ENCODE data around the gene HOXA3. TPM values are rescaled to one million over a fixed set of nuclear protein-coding genes. Genes with fewer than 3 reads are reported as not detected.

HOXA3 gene
- total RNA-seq, 2 experiments from 2014 or later = not detected

DNA sequence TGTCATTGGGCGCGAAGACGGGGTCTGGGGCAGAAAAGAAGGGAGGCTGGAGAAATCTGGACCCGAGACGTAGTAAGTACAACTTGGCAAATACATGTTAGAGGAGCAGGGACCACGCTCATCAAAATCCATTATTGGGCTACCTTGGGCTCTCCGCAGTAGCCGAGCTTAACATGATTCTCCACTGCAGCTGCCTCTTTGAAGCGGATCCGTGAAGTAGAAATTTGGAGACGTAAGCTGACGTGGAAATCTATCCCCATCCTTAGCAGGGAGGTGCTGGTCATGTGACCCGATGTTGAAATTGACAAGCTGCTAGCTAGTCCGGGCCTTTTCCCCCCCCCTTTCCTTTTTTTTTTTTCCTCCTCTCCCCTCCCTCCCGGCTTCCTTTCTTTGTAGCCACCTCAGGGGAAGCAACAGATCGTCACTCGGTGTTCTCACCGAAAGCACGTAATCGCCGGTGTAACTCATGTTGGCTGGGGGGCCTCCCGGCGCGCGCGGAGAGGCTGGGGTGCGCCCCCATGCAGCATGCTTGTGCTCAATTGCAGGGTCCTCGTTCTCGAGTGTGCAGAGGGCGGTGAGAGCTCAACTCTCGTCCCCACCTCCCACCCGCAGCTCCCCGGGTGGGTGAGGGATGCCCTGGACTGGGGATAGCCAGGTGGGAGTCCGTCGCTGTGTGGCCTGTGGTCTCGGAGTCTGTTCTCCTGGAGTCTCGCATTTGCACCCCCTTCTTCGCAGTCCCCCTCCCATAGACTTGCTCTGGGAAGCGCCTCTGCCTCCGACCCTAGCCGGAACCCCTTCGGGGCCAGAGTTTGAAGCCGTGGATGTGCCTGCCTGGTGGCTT is 32.9 kb upstream of the HOXA3 start, which contains the start of gene HOXA11:
TSS of gene HOXA11 (minus strand) at position 220 of the 841 bp plus-strand sequence. CDS start at position 132, 88 bp downstream.
- TF ChIP-seq, protein P1, sequence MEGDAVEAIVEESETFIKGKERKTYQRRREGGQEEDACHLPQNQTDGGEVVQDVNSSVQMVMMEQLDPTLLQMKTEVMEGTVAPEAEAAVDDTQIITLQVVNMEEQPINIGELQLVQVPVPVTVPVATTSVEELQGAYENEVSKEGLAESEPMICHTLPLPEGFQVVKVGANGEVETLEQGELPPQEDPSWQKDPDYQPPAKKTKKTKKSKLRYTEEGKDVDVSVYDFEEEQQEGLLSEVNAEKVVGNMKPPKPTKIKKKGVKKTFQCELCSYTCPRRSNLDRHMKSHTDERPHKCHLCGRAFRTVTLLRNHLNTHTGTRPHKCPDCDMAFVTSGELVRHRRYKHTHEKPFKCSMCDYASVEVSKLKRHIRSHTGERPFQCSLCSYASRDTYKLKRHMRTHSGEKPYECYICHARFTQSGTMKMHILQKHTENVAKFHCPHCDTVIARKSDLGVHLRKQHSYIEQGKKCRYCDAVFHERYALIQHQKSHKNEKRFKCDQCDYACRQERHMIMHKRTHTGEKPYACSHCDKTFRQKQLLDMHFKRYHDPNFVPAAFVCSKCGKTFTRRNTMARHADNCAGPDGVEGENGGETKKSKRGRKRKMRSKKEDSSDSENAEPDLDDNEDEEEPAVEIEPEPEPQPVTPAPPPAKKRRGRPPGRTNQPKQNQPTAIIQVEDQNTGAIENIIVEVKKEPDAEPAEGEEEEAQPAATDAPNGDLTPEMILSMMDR (IDR thresholded peaks at IDR 0.05) = no peak
- Mint-ChIP-seq H3K4me3 (peak within 1 kb of the TSS; percentile 59), H3K4me1 (ENCODE audit: low read depth) (peaks cover 34% of the 10 kb centered on the region), H3K9me3 (no peaks in the 10 kb centered on the region), H3K27me3 (peaks cover 73% of the 10 kb centered on the region), H3K27ac (peak within 1 kb of the TSS; percentile 57), H3K36me3 (ENCODE audit: low read depth) (no peaks in the 10 kb centered on the region)
- peak; percentile 48 for DNase-seq
- ChIA-PET POLR2A (interaction anchor here (0.6 to 1.7 kb wide), 2 partner anchors 14 to 26 kb away, joined by 4 to 5 read pairs; no protein-coding TSS in a partner anchor), CTCF (interaction anchor here (1.2 to 3.7 kb wide), 4 partner anchors 10 to 25 kb away, joined by 4 to 28 read pairs (median 8); no protein-coding TSS in a partner anchor)
- intact Hi-C loops (cut with micrococcal nuclease) = no loop called here
- peak; percentile 25 for ATAC-seq

DNA sequence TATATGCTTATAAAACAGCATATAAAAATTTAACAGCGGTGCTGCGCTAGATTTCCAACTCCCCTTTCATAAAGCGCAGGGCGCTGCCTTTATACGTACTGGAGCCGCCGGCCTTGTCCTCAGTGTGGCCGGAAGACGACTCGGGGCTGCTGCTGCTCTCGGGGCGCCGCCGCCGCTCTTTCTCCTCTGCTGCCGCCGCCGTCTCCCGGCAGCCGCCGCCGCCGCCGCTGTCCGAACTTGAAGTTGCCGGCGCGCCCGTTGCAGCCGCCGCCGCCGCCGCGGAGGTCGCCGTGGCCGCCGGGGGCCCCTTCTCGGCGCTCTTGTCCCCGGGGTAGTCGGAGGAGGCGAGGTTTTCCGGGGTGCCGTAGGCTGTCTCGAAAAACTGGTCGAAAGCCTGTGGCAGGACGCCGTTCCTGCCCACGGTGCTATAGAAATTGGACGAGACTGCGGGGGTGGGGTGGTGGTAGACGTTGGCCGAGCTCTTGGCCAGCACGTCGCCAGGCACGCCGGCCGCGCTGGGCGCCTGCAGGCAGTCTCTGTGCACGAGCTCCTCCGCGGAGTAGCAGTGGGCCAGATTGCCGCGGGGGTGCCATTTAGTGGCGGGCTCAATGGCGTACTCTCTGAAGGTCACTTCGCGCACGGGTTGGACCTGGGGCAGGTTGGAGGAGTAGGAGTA is 32.1 kb upstream of the HOXA3 start:
- POLR2A ChIA-PET = interaction anchor here (1.7 kb wide), 1 partner anchor 15 kb away, joined by 5 read pairs; no protein-coding TSS in a partner anchor
- peak; percentile 55 for DNase-seq

DNA sequence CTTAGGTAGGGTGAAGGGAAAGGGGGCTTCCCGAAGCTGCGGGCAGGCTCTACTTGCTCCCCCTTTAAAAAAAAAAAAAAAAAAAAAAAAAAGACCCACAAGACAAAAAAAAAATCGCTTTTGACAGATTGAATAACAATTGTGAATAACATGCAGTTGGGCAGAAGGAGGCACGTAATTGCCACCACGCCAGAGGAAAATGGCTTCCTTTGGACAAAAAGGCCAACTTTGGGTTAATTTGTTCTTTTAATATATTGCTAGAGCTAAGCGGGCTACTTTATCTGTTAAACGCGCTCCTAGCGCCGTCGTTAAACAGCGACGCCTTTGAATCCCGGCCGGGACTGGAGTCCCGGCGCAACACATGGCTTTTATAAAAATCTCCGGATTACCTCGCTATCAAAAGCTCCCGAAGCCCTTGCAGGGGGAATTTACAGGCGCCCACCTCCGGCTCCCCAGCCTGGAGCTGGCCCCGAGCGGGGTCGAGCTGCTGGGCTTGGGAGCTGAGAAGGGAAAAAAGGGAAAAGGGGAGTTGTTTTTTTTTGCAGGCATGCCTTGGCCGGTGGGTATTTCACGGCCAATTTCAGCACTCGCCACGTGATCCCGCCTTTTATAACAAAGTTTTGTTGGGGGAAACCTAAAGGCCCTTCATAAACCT is 31.4 kb upstream of the HOXA3 start:
- TF ChIP-seq, protein P1 (IDR thresholded peaks at IDR 0.05) = no peak
- Mint-ChIP-seq H3K27ac (no peak overlapping the region), H3K4me1 (ENCODE audit: low read depth) (peaks cover 34% of the 10 kb centered on the region), H3K36me3 (ENCODE audit: low read depth) (no peaks in the 10 kb centered on the region), H3K9me3 (no peaks in the 10 kb centered on the region), H3K27me3 (peaks cover 71% of the 10 kb centered on the region), H3K4me3 (peak overlapping the region; percentile 59)
- ATAC-seq (no peak), DNase-seq (no peak)
- POLR2A ChIA-PET = interaction anchor here (0.6 kb wide), 1 partner anchor 1644 kb away, joined by 4 read pairs; no protein-coding TSS in a partner anchor
- CTCF ChIA-PET = interaction anchor here (1.2 to 2.3 kb wide), 8 partner anchors 9 to 25 kb away, joined by 3 to 9 read pairs (median 6); no protein-coding TSS in a partner anchor
- intact Hi-C loops (cut with micrococcal nuclease) = no loop called here

More for the DNA sequence above, 32.1 kb upstream of the HOXA3 start:
- intact Hi-C loops (cut with micrococcal nuclease) = no loop called here
- H3K27ac Mint-ChIP-seq = peak overlapping the region; percentile 57
- ATAC-seq = peak; percentile 37
- peaks cover 35% of the 10 kb centered on the region for H3K4me1 Mint-ChIP-seq (ENCODE audit: low read depth)
- peaks cover 70% of the 10 kb centered on the region for H3K27me3 Mint-ChIP-seq
- no peaks in the 10 kb centered on the region for H3K36me3 Mint-ChIP-seq (ENCODE audit: low read depth)
- no peaks in the 10 kb centered on the region for H3K9me3 Mint-ChIP-seq
- TF ChIP-seq, protein P1 (IDR thresholded peaks at IDR 0.05) = no peak
- peak overlapping the region; percentile 59 for H3K4me3 Mint-ChIP-seq
- CTCF ChIA-PET = interaction anchor here (1.2 to 3.7 kb wide), 5 partner anchors 8 to 23 kb away, joined by 5 to 28 read pairs (median 7); no protein-coding TSS in a partner anchor

DNA sequence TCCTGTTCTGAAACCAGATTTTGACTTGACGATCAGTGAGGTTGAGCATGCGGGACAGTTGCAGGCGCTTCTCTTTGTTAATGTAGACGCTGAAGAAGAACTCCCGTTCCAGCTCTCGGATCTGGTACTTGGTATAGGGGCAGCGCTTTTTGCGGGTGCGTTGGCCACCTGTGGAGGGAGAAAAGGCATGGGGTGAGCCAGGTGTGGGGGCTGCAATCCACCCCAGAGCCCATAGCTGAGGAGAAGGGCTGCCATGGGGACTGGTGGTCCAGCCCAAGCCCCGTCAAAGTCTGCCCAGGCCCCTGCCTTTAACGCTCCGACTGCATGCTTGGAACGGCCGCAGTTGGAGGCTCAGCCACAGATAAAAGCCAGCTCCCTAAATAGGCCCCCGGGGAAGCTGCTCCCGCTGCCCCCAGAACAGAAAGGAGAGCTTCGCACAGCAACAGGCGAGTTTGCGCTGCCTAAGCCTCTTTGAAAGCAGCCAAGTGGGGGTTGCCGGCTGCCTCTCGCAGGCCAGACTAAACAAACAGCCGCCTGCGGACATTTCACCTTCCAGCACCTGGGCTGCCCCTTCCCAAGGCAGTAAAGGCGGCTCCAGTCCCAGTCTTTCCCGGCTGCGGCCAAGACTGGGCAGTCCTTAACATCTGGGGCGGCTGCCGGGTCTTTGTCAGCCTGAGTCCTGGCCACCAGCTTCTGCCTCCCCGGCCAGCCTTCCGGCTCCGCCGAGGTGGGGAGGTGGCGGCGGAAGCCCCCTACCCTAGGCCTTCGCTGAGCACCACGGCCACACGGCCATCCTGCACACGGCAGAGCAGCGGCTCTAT is 30.7 kb upstream of the HOXA3 start:
- Mint-ChIP-seq H3K9me3 (no peaks in the 10 kb centered on the region), H3K4me1 (ENCODE audit: low read depth) (peaks cover 26% of the 10 kb centered on the region), H3K27me3 (peaks cover 69% of the 10 kb centered on the region), H3K27ac (no peak overlapping the region), H3K4me3 (peak overlapping the region; percentile 59), H3K36me3 (ENCODE audit: low read depth) (no peaks in the 10 kb centered on the region)
- TF ChIP-seq, protein P1 (IDR thresholded peaks at IDR 0.05) = no peak
- ChIA-PET CTCF (interaction anchor here (1.2 to 2.3 kb wide), 8 partner anchors 9 to 24 kb away, joined by 3 to 9 read pairs (median 6); no protein-coding TSS in a partner anchor), POLR2A (no interaction called here)
- no peak for ATAC-seq
- intact Hi-C loops (cut with micrococcal nuclease) = no loop called here
- DNase-seq = no peak
